ENCODE data around the gene P2RY12. TPM values are rescaled to one million over a fixed set of nuclear protein-coding genes. Genes with fewer than 3 reads are reported as not detected.

P2RY12 gene
- total and polyA plus RNA-seq, 2 of the 4 experiments (the other 2 are of a cell fraction) = not detected

DNA sequence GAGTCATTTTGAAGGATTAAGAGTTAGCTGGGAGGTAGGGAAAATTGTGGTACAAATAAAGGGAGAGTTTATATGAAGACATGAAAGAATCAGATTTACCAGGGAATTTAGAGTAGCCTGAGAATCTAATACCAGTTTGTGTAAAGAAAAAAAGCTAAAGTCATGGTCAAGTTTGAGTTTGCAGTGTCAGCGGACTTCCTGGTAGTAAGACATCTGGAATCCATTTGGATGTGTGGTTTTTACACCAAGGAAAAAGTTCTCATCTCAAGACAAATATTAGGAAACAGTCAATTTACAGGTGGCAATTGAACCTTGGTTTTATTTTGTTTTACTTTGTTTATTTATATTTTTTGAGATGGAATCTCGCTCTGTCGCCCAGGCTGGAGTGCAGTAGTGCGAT lies 1.5 kb upstream of the P2RY12 start:
- no CpG with 5 or more reads among the region's 4 CpGs for WGBS, 2 experiments (ENCODE audit: extremely low coverage in 2 of 2, insufficient read length in 1 of 2)
- no peak overlapping the region for H3K4me3 ChIP-seq (ENCODE audit: insufficient read depth, low read depth, low read length)
- H3K14ac ChIP-seq (replicated peaks; ENCODE audit: low read depth, low read length) = no peak overlapping the region
- no peak overlapping the region for H4K5ac ChIP-seq (ENCODE audit: low read depth, low read length)
- TF ChIP-seq SMC3 (IDR thresholded peaks at IDR 0.05; ENCODE audit: low read depth, low read length) = no peak
- TF ChIP-seq, protein P1, sequence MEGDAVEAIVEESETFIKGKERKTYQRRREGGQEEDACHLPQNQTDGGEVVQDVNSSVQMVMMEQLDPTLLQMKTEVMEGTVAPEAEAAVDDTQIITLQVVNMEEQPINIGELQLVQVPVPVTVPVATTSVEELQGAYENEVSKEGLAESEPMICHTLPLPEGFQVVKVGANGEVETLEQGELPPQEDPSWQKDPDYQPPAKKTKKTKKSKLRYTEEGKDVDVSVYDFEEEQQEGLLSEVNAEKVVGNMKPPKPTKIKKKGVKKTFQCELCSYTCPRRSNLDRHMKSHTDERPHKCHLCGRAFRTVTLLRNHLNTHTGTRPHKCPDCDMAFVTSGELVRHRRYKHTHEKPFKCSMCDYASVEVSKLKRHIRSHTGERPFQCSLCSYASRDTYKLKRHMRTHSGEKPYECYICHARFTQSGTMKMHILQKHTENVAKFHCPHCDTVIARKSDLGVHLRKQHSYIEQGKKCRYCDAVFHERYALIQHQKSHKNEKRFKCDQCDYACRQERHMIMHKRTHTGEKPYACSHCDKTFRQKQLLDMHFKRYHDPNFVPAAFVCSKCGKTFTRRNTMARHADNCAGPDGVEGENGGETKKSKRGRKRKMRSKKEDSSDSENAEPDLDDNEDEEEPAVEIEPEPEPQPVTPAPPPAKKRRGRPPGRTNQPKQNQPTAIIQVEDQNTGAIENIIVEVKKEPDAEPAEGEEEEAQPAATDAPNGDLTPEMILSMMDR (conservative IDR thresholded peaks at IDR 0.05; ENCODE audit: low read depth, low read length) = no peak
- no peak for TF ChIP-seq MAFK (IDR thresholded peaks at IDR 0.05; ENCODE audit: low read depth, low read length)
- TF ChIP-seq, protein P2, sequence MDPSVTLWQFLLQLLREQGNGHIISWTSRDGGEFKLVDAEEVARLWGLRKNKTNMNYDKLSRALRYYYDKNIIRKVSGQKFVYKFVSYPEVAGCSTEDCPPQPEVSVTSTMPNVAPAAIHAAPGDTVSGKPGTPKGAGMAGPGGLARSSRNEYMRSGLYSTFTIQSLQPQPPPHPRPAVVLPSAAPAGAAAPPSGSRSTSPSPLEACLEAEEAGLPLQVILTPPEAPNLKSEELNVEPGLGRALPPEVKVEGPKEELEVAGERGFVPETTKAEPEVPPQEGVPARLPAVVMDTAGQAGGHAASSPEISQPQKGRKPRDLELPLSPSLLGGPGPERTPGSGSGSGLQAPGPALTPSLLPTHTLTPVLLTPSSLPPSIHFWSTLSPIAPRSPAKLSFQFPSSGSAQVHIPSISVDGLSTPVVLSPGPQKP (IDR thresholded peaks at IDR 0.05; ENCODE audit: borderline replicate concordance, low read depth, low read length) = no peak
- TF ChIP-seq RCOR1 (IDR thresholded peaks at IDR 0.05; ENCODE audit: insufficient replicate concordance, low read length) = no peak
- no peak for TF ChIP-seq MAZ (IDR thresholded peaks at IDR 0.05; ENCODE audit: borderline replicate concordance, low read depth, low read length)
- TF ChIP-seq CHD1 (IDR thresholded peaks at IDR 0.05; ENCODE audit: low read depth, low read length) = no peak
- TF ChIP-seq MXI1 (IDR thresholded peaks at IDR 0.05; ENCODE audit: borderline replicate concordance, low read depth, low read length) = no peak
- no peak for TF ChIP-seq POLR2A (IDR thresholded peaks at IDR 0.05; ENCODE audit: low read depth, low read length)
- TF ChIP-seq CEBPB (IDR thresholded peaks at IDR 0.05; ENCODE audit: low read depth, low read length) = no peak
- TF ChIP-seq, protein P3, sequence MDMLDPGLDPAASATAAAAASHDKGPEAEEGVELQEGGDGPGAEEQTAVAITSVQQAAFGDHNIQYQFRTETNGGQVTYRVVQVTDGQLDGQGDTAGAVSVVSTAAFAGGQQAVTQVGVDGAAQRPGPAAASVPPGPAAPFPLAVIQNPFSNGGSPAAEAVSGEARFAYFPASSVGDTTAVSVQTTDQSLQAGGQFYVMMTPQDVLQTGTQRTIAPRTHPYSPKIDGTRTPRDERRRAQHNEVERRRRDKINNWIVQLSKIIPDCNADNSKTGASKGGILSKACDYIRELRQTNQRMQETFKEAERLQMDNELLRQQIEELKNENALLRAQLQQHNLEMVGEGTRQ (IDR thresholded peaks at IDR 0.05; ENCODE audit: low read depth, low read length) = no peak
- no peak for TF ChIP-seq NFE2L2 (IDR thresholded peaks at IDR 0.05; ENCODE audit: low read depth, low read length)
- no peak for TF ChIP-seq RFX5 (IDR thresholded peaks at IDR 0.05; ENCODE audit: low read depth, low read length)
- TF ChIP-seq BHLHE40 (IDR thresholded peaks at IDR 0.05; ENCODE audit: low read depth, low read length) = no peak
- no peaks in the 10 kb centered on the region for H3K79me1 ChIP-seq (ENCODE audit: low read depth in 1 of 2, low read length in 2 of 2)
- ChIA-PET POLR2A (ENCODE audit: unreplicated experiment) (no interaction called here), CTCF (no interaction called here)
- ATAC-seq (ENCODE audit: low read depth) (no peak), DNase-seq (no peak)
- no peak overlapping the region for H3K56ac ChIP-seq (ENCODE audit: extremely low read depth, insufficient read depth, low read length)
- no peaks in the 10 kb centered on the region for H3K36me3 ChIP-seq (ENCODE audit: control insufficient read depth, insufficient read depth, low read length)
- H3K4ac ChIP-seq (ENCODE audit: low read depth, low read length) = no peak overlapping the region
- H3K9ac ChIP-seq (ENCODE audit: low read depth, low read length) = no peak overlapping the region
- H3K4me2 ChIP-seq (ENCODE audit: low read depth, low read length) = no peak overlapping the region
- intact Hi-C loops (cut with micrococcal nuclease) (no loop called here), in situ Hi-C loops (cut with MboI; ENCODE audit: low sequenced_read_pairs) (no loop called here), dilution Hi-C loops (cut with HindIII; ENCODE audit: low sequenced_read_pairs, unreplicated experiment) (no loop called here)
- no peak overlapping the region for H2AFZ ChIP-seq (replicated peaks; ENCODE audit: low read length, poor library complexity)
- H3K23ac ChIP-seq (ENCODE audit: low read depth, low read length) = no peak overlapping the region
- no peak overlapping the region for H4K91ac ChIP-seq (ENCODE audit: insufficient read depth, low read depth, low read length)
- BruUV-seq (replicated peaks) = no TSS peak
- H2BK15ac ChIP-seq (ENCODE audit: low read depth, low read length) = no peak overlapping the region
- H3K4me1 ChIP-seq (ENCODE audit: control insufficient read depth, insufficient read depth, low read length) = no peaks in the 10 kb centered on the region
- H2AK5ac ChIP-seq (ENCODE audit: low read depth, low read length) = no peak overlapping the region
- H2BK20ac ChIP-seq (ENCODE audit: low read depth, low read length) = no peak overlapping the region
- no peak overlapping the region for H2AK9ac ChIP-seq (replicated peaks; ENCODE audit: low read depth, low read length, poor library complexity)
- H2BK120ac ChIP-seq (ENCODE audit: low read depth, low read length) = no peak overlapping the region
- H3K9me3 ChIP-seq (ENCODE audit: control insufficient read depth, insufficient read depth, low read length) = no peaks in the 10 kb centered on the region
- no peak overlapping the region for H3K27ac ChIP-seq (ENCODE audit: insufficient read depth, low read length)
- H3K9me1 ChIP-seq (ENCODE audit: insufficient read depth, low read length) = no peaks in the 10 kb centered on the region
- no peak overlapping the region for H3K18ac ChIP-seq (ENCODE audit: low read depth, low read length)
- no peaks in the 10 kb centered on the region for H3K27me3 ChIP-seq (ENCODE audit: control insufficient read depth, insufficient read depth, low read length)
- H4K8ac ChIP-seq (ENCODE audit: low read depth in 2 of 2, low read length in 2 of 2) = no peak overlapping the region
- no peaks in the 10 kb centered on the region for H4K20me1 ChIP-seq (ENCODE audit: insufficient read depth, low read length)
- no peak overlapping the region for H2BK5ac ChIP-seq (ENCODE audit: low read depth, low read length, poor library complexity, severe bottlenecking)
